Right ventricle myocardium superior (tissue), 1 donor: ENCODE results near the gene RASA2. TPM values are rescaled to one million over a fixed set of nuclear protein-coding genes. Genes with fewer than 3 reads are reported as not detected.
"Not testable (repeated sequence)": the region's sequence is repeated elsewhere in the genome, so short reads cannot be mapped to it uniquely, and the experiment has no call there.

ENCODE experiments used
- ATAC-seq: fragments of 200-7000 bp; cut with Tn5 transposase; one replicate; pipeline ENCODE4 v1.9.1; 2020; ENCODE audit warnings: mild to moderate bottlenecking; ENCODE audit not compliant: poor library complexity
- DNase-seq: peaks from one replicate; pipeline ENCODE4 v3.0.0-alpha.2; 2020
- intact Hi-C: fragments of 100-400 bp; cut with DNase I; formaldehyde crosslinking; loops from one replicate; pipeline ENCODE4 v1.11.2; 2022
- total RNA-seq: library from RNA; stranded (reverse); fragmentation: NEBNext Ultra II Directional; extraction: Animal tissue kit (Norgen Biotek cat#: 25700); gene quantifications from one replicate; pipeline ENCODE4 v1.2.1, GENCODE V29; 2021
- donor health status: DM: no; HTN: yes; CAD: no; lungs with severe emphysema.

Gene RASA2
- total RNA-seq, 1 donor from 2014 or later: 3.5 TPM

GRCh38 chr3:141608438-141608837, 121.6 kb downstream of the RASA2 start:
- intact Hi-C loops: no loop called here

DNA sequence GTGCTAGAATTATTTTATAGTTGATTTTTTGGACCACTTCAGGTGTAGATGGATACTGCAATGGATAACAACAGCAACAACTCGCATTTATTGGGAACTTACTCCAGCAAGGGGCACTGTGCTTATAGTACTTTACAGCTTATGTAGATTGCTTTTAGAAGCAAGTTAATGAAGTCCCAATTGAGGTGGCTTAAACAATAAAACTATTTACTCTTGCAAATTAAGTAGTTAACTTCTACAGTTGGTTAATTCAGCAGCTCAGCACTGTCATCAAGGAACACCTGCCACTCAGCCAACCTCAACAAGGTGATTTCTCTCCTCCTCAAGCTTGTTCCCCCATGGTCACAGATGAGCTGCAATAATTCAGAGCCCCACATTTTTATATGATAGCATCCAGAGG, 124.1 kb downstream of the RASA2 start:
- ATAC-seq: no peak
- DNase-seq: no peak
- intact Hi-C loops: no loop called here

More at GRCh38 chr3:141608438-141608837, 121.6 kb downstream of the RASA2 start:
- no peak for ATAC-seq
- no peak for DNase-seq

DNA sequence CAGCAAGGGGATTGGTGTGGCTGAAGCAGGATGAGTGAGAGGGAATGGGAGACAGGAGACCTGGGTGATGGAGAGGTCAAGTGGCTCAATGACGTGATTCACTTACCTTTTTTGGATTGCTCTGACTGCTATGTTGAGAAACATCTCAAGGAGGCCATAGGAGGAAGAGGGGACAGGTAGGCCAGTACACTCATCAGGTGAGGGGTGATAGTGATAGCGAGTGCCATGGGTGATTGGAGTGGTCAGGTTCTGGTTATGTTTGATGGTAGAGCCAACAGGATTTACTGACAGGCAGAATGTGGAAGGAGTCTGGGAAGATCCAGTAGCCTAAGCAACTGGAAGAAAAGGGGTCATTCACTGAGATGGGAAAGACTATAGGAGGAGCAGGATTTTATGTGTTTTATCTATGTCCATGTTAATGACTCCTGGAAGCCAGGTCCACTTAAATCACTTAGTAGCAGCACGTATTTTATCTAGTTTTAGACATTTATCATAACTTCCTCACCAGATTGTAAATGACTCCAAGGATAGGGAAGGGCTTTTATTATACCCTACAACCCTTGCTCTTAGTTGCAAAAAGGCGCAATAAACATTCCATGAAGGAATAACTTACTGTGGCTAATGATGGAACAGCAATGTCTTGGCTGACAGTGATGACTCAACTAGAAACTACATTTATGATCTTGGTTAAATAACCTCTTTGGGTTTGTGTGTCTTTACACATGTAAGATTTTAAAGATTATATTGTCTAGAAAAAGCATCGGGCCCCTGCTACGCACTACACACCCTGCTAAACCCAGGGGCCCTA, 131.5 kb downstream of the RASA2 start:
- intact Hi-C loops: no loop called here

DNA sequence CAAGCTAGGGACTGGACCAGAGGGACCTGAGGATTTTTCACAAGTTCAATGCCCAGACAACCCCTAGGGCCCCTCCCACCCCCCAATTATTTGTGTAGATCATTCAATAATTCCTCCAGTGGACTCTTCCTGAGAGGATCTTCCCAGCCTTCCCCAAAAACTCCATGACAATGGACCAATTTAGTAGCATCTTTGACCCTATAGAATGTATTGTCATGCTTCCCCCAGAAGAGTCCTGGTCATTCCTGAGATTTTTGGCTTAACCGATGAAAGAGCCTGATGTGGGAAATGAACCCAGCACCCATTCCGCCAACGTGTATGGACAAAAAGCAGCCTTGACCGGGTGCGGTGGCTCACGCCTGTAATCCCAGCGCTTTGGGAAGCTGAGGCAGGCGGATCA, 132.1 kb downstream of the RASA2 start:
- intact Hi-C loops: no loop called here
- ATAC-seq: no peak
- no peak for DNase-seq

More for the DNA sequence above, 131.5 kb downstream of the RASA2 start:
- DNase-seq: no peak
- ATAC-seq: no peak

DNA sequence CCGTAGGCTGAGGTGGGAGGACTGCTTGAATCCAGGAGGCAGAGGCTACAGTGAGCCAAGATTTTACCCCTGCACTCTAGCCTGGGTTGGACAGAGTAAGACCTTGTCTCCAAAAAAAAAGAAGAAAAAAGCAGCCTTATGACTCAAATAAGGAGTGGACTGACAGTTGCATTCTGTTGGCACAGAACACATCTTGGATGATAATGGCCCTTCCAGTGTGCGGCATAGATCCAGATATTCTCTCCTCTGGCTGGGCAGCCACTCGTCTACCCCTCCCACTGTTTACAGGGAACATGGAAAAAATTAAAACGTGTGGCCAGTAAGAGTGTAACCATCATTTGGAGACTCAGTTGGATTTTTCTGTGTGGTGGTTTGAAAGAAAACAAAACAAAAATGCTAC, 132.6 kb downstream of the RASA2 start:
- no peak for DNase-seq
- no peak for ATAC-seq
- intact Hi-C loops: no loop called here

- DNase-seq (no peak), ATAC-seq (no peak)
- intact Hi-C loops: no loop called here
Observed at GRCh38 chr3:141623691-141624090, 136.9 kb downstream of the RASA2 start.

DNA sequence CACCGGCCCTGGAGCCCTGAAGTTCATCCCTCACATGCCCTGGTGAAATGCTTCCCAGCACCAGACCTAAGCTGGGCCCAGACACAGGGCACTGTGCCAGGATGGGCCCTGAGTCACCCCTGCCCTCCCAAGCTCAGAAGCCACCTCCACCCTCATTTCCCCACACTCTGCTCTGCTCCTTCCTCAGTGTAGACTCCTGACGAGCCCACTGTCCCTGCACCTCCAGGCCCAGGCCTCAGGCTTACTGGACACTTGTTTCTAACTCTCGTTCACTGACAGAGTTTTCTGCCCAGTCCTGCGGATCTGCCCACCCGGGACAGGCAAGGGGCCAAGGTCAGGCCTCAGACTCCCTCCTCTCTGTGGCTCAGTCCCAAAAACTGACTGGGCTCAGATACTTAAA, 138.7 kb downstream of the RASA2 start:
- DNase-seq (no peak), ATAC-seq (no peak)
- intact Hi-C loops: no loop called here

GRCh38 chr3:141628334-141628733, 141.5 kb downstream of the RASA2 start:
- intact Hi-C loops, ATAC-seq, DNase-seq: not testable (repeated sequence)

DNA sequence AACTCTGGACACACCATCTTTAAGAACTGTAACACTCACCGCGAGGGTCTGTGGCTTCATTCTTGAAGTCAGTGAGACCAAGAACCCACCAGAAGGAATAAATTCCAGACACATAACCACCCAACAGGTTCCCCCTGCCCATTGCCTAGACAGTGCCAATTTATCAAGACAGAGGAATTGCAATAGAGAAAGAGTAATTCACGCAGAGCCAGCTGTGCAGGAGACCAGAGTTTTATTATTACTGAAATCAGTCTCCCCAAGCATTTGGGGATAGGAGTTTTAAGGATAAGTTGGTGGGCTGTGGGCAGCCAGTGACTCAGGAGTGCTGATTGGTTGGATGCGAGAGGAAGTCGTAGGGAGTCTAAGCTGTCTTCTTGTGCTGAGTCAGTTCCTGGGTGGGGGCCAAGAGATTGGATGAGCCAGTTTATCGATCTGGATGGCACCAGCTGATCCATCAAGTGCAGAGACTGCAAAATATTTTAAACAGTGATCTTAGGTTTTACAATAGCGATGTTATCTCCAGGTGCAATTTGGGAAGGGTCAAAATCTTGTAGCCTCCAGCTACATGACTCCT, 142.1 kb downstream of the RASA2 start:
- ATAC-seq, intact Hi-C loops: not testable (repeated sequence)

GRCh38 chr3:141629976-141630375, 143.1 kb downstream of the RASA2 start:
- no peak for DNase-seq
- ATAC-seq: no peak
- intact Hi-C loops: no loop called here

More for the DNA sequence above, 142.1 kb downstream of the RASA2 start:
- not testable (repeated sequence) for DNase-seq

DNA sequence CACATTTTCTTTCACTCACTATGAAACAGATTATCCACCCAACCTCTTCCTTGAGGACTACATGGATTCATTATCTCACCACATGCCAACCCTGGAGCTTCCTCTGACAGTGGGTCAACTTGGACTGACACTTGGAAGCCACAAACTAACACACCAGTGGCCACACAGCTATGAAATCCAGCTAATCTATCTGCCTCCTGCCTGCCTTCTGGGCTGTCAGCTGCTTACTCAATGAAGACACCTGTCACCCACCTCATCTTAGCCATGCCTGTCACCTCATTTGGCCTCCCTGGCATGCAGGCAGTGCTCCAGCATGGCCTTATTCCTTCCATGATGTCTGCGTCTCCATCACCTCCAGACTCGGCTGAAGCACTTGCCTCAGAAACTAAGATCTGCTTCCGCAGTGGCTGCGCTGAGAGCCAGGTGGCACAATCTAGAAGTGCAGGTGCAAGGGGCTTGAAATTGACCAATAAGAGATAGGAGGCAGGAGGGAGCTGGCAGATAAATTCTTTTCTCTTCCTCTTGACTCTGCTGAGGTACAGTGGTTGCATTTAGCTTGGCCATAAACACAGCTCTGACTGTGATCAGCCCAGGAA, 146.1 kb downstream of the RASA2 start:
- DNase-seq (no peak), ATAC-seq (no peak)
- intact Hi-C loops: no loop called here

- intact Hi-C loops: no loop called here
- ATAC-seq (no peak), DNase-seq (no peak)
Observed at GRCh38 chr3:141642215-141642614, 155.4 kb downstream of the RASA2 start.

DNA sequence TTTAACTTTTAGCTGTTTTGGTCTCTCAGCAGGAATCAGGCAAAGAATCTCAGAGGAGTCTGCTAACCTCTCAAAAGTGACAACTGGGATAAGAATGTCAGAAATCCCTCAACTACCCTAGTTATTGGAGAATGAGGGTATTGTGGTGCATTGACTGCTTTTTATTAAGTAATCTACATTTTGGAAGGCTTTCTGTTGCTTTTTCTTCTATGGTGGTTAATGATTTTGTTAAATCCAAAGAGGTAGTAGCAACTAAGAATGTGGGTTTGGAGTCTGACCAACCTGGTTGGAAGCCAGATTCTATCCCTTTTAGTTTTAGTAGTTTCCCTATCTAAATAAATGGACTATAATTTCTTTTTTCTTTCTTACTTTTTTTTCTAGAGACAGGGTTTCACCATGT, 156.6 kb downstream of the RASA2 start:
- no peak for DNase-seq
- no peak for ATAC-seq
- intact Hi-C loops: no loop called here

DNA sequence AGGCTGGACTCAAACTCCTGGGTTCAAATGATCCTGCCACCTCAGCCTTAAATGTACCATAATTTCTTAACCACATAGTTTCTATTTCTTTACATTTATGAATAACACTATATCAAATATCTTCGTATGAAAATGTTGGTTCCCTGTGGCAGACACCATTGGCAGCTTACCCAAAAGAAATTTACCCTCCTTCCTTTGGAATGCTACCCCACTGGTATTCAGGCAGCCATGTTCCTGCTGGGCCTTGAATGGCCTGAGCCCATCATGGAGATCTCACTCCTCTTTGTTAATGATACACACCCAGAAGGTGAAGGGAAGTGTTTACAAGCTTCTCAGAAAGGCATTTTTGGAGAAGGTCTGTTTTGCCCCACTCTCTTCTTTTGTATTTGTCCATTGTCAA, 157.0 kb downstream of the RASA2 start:
- DNase-seq: no peak
- intact Hi-C loops: no loop called here

DNA sequence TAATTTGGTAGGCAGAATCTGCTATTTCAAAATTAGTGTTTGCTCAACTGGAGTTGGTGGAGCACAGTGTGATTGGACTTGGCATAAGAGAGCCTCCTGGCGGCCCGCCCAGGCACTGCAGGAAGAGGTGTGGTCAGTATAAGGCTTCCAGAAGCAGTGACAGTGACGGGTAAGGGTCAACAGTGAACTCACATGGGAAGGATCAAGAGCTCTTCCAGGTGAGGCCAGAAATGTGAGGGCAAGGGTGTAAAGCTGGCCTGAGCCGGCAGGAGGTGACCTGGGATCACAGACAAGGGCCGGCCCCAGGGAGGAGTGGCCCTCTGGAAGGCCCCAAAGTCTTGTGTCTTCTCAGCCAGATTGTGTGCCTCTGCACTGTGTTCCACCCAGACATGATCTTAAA, 158.1 kb downstream of the RASA2 start:
- intact Hi-C loops: no loop called here
- peak; percentile 83 for ATAC-seq
- DNase-seq: peak; percentile 93

More for the DNA sequence above, 157.0 kb downstream of the RASA2 start:
- no peak for ATAC-seq

DNA sequence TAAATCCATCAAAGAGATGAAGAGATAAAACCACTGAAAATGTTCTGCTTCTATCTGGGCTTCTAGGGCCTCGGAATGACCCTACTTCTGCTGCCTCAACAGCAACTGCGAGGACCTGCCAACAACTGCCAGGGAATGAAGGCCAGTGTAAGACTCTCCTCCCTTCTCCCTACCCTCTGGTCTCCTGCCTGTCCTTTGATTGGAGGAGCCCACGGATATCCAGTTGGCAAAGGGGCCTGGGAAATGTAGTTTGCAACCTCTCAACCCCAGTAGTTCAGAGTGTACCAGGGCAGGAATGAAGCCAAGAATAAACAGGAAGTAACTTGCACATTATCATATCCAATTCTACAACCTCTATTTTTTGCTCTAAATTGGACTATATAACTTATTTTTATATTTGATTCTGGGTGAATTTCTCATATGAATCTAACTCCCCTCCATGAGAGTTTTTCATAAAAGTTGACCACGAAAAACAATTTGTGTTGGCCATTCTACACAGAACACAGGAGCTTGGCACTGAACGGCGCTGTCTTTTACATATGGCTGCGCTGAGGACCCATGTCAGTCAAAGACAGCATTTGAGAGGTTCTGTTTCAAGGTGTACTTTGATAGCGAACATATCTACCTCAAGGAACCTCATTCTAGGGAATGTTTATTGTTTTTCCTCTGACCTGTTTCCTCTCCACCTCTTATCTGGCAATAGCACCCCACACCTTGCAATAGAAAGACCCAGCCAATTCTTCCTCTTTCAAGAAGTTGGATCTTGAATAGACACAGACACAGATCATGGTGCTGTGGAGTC, 160.1 kb downstream of the RASA2 start:
- no peak for DNase-seq
- ATAC-seq: peak; percentile 83
- intact Hi-C loops: no loop called here

DNA sequence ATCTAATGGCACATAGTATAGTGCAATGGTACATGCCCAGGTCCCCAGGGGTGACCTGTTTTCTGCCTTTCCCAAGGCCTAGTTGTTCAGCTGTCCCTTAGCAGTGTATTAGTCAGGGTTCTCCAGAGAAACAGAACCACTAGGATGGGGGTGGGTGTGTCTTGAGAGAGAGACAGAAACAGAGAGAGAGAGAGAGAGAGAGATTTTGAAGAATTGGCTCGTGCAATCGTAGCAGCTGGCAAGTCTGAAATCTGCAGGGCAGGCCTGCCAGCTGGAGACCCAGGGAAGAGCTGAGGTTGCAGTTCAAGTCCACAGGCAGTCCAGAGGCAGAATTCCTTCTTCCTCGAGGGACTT, 160.7 kb downstream of the RASA2 start:
- ATAC-seq (no peak), DNase-seq (no peak)

DNA sequence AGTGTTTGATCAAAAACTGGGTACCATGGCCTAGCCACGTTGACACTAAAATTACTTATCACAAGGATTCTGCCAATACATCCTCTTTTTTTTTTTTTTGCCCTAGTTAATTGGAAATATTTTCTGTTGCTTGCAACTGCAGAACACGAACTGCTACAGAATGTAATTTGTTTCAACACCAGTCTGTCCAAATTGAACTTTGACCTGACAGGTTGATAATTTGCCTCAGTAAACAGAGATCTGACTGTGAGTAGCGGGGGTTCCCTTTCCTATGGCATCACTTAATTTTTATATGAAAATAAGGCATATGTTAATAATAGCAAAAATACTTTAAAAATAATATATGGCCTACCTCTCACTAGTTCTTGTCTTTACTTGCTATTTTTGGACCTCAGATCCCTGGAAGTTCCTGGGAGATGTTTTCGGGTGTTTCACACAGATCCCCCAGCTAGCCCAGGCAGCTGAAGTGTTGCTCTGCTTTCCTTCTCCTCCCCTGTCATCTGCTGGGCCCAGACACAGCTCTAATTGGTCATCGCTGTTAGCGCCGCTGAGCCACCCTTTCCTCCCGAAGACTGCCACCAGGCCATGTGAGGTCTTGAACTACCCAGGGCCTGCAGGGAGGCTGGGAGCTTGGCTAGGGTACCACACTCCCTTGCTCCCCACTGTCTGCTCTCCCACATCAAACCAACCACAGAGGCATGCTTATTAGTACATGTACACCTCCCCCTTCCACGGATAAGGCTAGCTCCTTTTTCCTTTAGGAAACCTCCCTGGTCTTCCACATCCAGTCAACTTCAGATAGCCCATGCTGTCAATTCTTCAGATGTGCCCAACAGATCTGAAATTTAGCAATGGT, 161.5 kb downstream of the RASA2 start:
- intact Hi-C loops: no loop called here
- DNase-seq (no peak), ATAC-seq (no peak)

More for the DNA sequence above, 160.7 kb downstream of the RASA2 start:
- intact Hi-C loops: no loop called here
